GM18867 (cell line): ENCODE measurements around the gene NLGN1.

ENCODE experiments used
- ATAC-seq: cut with Tn5 transposase; IDR thresholded peaks from one replicate; pipeline ENCODE4 v1.9.1; 2021; ENCODE audit warnings: mild to moderate bottlenecking, moderate library complexity; ENCODE audit not compliant: unreplicated experiment

Gene NLGN1

DNA sequence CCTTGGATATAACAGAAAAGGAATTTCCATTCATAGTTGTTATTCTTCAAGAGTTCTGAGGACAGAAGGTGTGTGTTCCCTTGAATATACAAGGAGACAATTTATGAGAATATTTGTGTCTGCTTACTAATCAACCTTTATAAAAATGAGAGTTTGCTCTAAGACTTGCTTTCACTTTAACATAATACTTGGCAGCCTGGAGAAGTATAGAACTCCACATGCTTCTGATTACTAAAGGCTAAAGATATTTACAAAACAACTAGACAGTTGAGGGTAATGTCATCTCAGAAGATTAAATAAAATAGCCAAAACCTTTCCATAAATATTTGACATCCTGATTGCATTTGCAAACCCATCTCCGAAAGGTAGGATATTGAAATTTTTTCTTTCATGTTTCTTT lies 734.5 kb downstream of the NLGN1 start:
- no peak for ATAC-seq

DNA sequence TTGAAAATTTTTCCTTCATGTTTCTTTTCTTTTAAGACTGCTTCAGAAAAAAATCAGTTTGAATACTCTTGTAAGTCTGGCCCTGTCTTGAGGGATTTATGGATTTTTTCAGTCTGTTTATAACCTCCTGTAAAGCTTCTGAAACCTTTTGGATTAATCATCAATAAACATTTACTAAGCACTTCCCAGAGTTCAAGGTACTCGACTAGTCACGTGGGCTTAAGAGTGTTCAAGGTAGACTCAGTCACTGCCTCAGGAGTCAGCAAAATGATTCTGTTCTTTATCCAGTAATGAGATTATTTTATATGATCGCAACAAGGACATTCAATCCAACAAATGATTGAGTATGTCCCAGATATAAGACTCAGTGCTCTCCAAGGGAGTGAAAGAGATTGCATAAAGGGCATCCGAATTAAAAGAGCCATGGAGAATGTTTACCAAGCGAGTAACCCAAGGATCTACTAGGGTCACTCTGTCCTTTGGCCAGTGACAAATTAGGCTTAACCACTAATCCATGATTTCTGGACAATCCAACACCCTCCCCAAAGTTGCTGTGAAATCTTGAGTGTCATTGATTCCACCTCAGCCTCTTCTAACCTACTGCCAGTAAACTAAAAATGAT lies 735.0 kb downstream of the NLGN1 start:
- no peak for ATAC-seq

GRCh38 chr3:174146008-174146407 lies 748.5 kb downstream of the NLGN1 start:
- no peak for ATAC-seq

- ATAC-seq = no peak
Observed at GRCh38 chr3:174147798-174148197, 750.3 kb downstream of the NLGN1 start.

GRCh38 chr3:174153871-174154270 lies 756.3 kb downstream of the NLGN1 start:
- no peak for ATAC-seq

GRCh38 chr3:174156200-174156599 lies 758.7 kb downstream of the NLGN1 start:
- ATAC-seq = no peak

DNA sequence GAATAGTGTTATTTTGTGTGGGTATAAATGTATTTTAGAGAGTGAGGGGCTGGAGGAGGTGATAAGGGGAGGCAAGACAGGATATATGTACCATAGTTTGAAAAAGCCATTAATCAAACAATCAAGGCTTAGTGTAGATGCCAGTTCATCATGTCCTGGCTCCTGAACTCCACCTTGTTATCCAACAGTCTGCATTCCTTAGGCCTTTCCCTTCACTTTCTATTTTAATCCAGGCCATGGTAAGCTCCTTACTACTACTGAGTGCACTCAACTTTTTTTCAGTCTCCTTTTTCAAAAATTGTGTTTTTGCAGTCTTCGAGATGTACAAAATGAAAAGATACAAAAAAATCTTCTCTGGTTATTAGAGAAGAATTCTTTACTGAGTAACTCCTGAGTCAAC lies 761.1 kb downstream of the NLGN1 start:
- ATAC-seq = no peak

DNA sequence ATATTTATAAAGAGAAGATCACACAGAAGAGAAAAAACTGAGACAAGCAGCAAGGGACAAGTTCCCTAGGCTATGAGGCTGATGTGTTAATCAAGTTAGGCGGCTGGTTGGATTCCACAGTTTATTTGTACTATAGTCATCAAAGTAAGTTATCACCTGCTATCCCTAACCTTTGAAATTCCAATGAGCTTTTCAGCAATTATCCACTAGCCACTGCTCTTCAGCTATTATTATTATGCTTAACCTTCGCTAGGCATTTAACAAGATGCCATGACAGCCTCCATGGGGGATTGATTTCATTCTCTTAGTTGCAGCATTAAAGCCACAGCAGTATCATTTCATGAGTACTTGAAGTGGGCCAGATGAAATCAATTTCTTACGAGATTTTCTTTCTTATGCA lies 762.1 kb downstream of the NLGN1 start:
- no peak for ATAC-seq

- ATAC-seq = no peak
Observed at GRCh38 chr3:174162550-174162949, 765.0 kb downstream of the NLGN1 start.

DNA sequence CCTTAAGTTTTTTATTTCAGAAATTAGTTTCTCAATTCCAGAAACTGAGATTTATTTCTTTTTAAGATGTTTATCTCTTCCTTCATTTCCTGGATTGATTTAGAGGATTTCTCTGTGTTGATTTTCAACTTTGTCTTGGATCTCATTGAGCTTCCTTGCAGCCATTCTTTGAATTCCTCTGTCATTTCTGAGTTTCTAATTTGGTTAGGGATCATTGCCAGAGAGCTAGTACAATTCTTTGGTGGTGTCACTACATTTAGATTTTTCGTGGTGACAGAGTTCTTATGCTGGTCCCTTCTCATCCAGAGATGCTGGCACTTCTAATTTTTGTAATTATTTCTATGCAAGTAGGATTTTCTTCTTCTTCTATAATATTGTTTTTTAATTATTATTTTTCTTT lies 770.5 kb downstream of the NLGN1 start:
- no peak for ATAC-seq

DNA sequence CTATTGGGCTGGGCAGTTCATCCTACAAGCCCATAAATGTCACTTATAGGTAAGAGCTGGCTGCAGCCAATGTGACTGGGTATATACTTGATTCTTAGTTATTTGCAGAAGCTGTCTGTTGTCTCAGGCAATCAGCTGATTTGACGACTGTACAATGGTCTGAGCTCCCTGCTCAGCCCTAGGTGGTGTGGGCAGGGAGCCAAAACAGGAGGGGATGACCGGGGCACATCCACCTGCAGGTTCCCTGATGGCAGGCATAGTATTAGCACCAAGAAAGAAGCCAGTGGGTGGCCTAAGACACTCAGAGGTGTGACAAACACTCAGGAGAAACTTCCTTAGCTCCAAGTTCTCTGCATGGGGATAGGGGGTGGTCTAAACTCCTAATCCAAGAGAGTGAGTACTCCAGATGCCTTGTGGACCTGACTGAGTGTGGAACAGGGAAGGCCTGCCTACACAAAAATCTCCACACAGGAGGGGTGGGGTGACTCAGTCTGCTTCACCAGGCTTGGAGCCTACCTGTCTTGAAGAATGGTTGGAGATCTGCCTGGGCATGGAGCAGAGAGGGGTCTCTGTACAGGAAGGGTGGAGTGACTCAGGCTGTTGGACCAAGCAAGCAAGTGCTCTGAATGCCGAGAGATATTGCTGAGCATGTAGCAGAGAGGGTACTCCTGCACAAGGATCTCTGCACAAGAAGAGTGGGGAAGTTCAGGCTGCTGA lies 771.2 kb downstream of the NLGN1 start:
- ATAC-seq = no peak

DNA sequence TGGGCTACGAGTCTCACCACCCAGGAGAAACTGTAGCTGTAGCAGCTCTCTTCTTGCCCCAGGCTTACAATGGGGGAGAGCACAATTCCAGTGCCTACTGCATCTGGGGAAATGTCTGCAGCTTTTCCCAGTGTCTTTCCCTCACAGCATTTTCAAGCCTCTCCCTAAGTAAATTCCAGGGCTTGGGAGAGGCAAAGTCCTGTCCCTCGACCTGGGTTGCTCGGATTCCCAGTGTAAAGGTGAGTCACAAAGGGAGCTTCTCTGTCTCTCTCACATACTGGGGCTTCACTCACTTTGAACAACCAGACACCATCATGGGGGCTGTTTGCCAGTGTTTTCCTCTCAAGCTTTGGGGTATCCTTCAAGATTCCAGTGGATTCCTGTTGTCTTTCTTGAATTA lies 772.2 kb downstream of the NLGN1 start:
- ATAC-seq = no peak

DNA sequence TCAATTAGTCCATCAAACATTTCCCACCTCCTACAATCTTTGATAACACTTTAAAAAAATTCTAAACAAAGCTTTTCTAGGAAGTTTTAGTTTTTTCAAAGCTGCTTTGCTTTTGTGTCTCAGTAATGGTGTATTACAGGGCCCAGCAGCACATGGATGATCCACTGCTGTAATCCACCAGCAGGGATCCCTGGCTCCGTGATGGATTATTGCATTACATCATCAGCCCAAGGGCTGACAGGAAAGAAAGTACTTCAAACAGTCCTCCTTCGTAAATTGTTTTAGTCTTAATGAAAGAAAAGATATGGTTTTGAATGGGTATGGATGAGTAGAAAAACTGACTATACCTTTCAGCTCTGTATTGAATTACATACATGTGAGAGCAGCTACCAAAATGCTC lies 772.7 kb downstream of the NLGN1 start:
- ATAC-seq = no peak

- ATAC-seq = no peak
Observed at GRCh38 chr3:174186377-174186989, 788.9 kb downstream of the NLGN1 start.

DNA sequence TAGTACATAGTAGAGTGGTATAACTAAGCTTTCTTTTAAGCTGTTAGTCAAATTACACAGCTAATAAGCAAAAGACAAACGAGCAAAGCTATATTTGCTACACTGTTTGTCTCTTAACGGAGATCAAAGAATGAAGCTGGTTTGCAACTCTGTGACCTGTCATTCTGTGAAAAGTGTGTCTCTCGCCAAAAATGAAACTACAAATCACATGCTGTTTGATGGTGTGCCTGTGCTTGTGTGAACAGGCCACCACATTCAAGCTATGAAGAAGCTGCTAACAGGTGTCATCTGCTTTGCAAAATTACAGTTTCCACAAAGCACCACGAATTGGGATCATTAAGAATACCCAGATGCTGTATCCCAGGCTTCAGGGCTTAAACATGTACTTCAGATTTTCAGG lies 793.8 kb downstream of the NLGN1 start:
- peak; percentile 98 for ATAC-seq

DNA sequence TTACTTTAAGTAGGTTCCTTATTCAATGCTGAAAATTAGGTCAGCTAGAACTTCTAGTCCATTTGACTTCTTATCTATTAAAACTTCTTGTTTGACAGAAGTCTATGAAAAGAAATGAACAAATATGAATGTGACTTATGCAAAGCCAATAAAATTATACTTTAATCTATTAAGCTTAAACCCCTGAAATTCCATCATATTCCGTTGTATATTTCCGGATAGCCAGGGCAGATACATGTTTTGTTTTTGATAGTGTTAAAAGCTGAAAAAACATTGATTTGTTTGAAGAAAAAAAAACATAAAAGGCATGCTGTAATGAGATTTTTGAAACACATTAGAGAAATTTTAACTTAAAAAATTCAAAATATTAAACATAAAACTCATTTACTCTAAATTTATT lies 794.4 kb downstream of the NLGN1 start:
- no peak for ATAC-seq

- ATAC-seq = no peak
Observed at GRCh38 chr3:174192471-174192870, 794.9 kb downstream of the NLGN1 start.

GRCh38 chr3:174193604-174194003 lies 796.1 kb downstream of the NLGN1 start:
- ATAC-seq = no peak

- ATAC-seq = no peak
Observed at GRCh38 chr3:174197416-174197815, 799.9 kb downstream of the NLGN1 start.

GRCh38 chr3:174198199-174198598 lies 800.7 kb downstream of the NLGN1 start:
- no peak for ATAC-seq

DNA sequence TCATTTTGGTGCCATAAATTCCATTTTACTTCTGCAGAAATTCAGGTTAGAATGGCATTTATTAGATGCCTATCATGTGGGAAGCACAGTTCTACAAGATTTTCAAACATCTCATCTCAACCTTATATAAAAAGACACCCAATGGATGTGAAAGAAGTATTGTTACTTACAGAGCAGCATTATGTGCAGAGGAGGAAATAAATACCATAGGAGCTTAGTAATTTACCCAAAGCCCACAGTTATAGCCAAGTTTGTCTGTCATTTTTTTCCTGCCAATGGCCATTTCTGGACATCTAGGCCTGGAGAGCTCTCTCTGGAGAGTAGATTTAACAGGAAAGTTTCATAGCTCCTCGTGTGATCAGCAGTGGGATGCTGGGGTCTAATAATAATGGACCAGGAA lies 802.2 kb downstream of the NLGN1 start:
- ATAC-seq = no peak

- no peak for ATAC-seq
Observed at GRCh38 chr3:174202116-174202515, 804.6 kb downstream of the NLGN1 start.
